WERI-Rb-1 (cell line): Measurements from ENCODE around the gene SV2C.
"Not testable (repeated sequence)": the region's sequence is repeated elsewhere in the genome, so short reads cannot be mapped to it uniquely, and the experiment has no call there.

ENCODE experiments used
- DNase-seq: peaks from one replicate; pipeline ENCODE4 v3.0.0-alpha.2; 2020
- H3K27ac ChIP-seq: fragments of 250-450 bp; sonication (Bioruptor Pico); 2 replicates; pipeline ENCODE4 v1.5.1; 2020; ENCODE audit warnings: mild to moderate bottlenecking, moderate library complexity
- H3K27me3 ChIP-seq: fragments of 250-450 bp; sonication (Bioruptor Pico); 2 replicates; pipeline ENCODE4 v1.5.1; 2021; ENCODE audit warnings: mild to moderate bottlenecking, low read depth, moderate library complexity; ENCODE audit not compliant: insufficient read depth, severe bottlenecking
- H3K36me3 ChIP-seq: fragments of 250-450 bp; sonication (Bioruptor Pico); 2 replicates; pipeline ENCODE4 v1.5.1; 2020; ENCODE audit warnings: mild to moderate bottlenecking, moderate library complexity
- H3K4me3 ChIP-seq: 2 replicates; pipeline ENCODE4 v1.5.1; 2011; ENCODE audit warnings: low read depth, mild to moderate bottlenecking, control low read depth, low read length
- H3K9me3 ChIP-seq: fragments of 250-450 bp; sonication (Bioruptor Pico); 2 replicates; pipeline ENCODE4 v1.5.1; 2021; ENCODE audit warnings: mild to moderate bottlenecking, moderate library complexity; ENCODE audit not compliant: severe bottlenecking
- TF ChIP-seq, protein P1 (sequence below): IDR thresholded peaks from 2 replicates; pipeline ENCODE4 v1.5.1; 2011; ENCODE audit warnings: low read depth, mild to moderate bottlenecking, control low read depth, inconsistent platforms, low read length

SV2C gene

GRCh38 chr5:76294573-76294972 lies 211.4 kb downstream of the SV2C start:
- Histone ChIP-seq H3K9me3 (no peaks in the 10 kb centered on the region), H3K4me3 (no peak overlapping the region), H3K36me3 (no peaks in the 10 kb centered on the region), H3K27ac (no peak overlapping the region), H3K27me3 (no peaks in the 10 kb centered on the region)
- TF ChIP-seq, protein P1, sequence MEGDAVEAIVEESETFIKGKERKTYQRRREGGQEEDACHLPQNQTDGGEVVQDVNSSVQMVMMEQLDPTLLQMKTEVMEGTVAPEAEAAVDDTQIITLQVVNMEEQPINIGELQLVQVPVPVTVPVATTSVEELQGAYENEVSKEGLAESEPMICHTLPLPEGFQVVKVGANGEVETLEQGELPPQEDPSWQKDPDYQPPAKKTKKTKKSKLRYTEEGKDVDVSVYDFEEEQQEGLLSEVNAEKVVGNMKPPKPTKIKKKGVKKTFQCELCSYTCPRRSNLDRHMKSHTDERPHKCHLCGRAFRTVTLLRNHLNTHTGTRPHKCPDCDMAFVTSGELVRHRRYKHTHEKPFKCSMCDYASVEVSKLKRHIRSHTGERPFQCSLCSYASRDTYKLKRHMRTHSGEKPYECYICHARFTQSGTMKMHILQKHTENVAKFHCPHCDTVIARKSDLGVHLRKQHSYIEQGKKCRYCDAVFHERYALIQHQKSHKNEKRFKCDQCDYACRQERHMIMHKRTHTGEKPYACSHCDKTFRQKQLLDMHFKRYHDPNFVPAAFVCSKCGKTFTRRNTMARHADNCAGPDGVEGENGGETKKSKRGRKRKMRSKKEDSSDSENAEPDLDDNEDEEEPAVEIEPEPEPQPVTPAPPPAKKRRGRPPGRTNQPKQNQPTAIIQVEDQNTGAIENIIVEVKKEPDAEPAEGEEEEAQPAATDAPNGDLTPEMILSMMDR: no peak
- no peak for DNase-seq

DNA sequence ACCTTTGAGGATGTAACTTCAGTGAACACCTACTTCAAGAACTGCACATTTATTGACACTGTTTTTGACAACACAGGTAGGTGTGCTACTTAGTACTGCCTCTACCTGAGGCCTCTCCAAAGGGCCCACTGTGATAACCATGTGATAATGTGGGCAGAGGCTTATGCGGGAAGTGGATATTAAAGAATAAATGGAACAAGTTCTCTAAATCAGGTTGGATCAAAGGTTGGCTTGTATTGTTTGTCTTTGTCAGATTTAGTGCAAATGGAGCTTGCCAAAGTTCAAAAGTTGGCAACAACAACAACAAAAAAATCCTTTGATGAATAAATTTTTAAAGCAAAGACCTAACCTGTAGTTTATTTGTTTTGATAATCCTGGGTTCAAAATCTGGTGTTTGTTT lies 215.7 kb downstream of the SV2C start:
- Histone ChIP-seq H3K9me3 (no peaks in the 10 kb centered on the region), H3K36me3 (no peaks in the 10 kb centered on the region), H3K27ac (no peak overlapping the region), H3K4me3 (no peak overlapping the region), H3K27me3 (no peaks in the 10 kb centered on the region)
- TF ChIP-seq, protein P1: no peak
- DNase-seq: no peak

GRCh38 chr5:76299592-76299991 lies 216.4 kb downstream of the SV2C start:
- Histone ChIP-seq H3K36me3 (no peaks in the 10 kb centered on the region), H3K27me3 (no peaks in the 10 kb centered on the region), H3K27ac (no peak overlapping the region), H3K9me3 (no peaks in the 10 kb centered on the region), H3K4me3 (no peak overlapping the region)
- DNase-seq: no peak
- TF ChIP-seq, protein P1: no peak

- DNase-seq, H3K9me3 ChIP-seq, H3K36me3 ChIP-seq, H3K27me3 ChIP-seq, H3K4me3 ChIP-seq, H3K27ac ChIP-seq: not testable (repeated sequence)
These were observed 218.7 kb downstream of the SV2C start for GRCh38 chr5:76301932-76302331.

DNA sequence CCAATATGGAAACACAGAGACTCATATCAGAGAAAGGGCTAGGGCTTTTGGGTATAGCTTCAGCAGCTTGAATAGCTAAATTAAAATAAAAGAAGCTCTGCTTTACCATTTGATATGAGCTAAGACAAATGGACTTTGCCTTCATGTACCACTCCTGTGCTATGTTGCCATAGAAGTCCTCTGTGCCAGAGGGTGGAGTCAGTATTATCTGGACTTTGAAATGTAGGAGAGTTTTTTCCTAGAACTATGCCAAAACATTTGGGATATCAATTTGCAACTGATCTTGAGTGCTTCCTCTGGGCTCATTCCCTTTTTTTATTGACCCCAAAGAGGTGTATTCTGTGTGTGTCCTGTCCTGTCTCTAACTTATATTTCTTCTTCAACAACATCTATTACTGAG lies 219.5 kb downstream of the SV2C start:
- not testable (repeated sequence) for DNase-seq, H3K36me3 ChIP-seq, H3K9me3 ChIP-seq, H3K27me3 ChIP-seq, H3K27ac ChIP-seq, H3K4me3 ChIP-seq

DNA sequence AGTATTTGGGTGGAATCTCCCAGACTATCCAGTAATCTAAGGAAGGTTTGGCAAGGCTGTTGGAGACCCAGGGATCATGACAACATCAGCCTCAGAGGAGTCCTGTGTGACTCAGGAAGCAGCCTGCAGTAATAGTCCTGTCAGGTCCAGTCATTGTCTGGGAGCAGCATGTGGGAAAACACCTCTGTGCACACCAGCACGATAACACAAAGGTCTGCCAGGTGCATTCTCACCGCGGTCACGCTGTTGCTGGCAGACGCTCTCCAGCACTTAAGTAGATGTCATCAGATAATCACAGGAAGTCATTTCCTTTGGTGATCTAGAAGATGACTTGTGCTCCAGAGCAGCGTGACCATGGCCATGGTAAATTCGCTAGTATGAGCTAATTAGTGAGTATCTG lies 220.7 kb downstream of the SV2C start:
- H3K36me3 ChIP-seq: no peaks in the 10 kb centered on the region
- H3K4me3 ChIP-seq: no peak overlapping the region
- H3K27me3 ChIP-seq: no peaks in the 10 kb centered on the region
- TF ChIP-seq, protein P1: no peak
- H3K27ac ChIP-seq: no peak overlapping the region
- DNase-seq: no peak
- H3K9me3 ChIP-seq: no peaks in the 10 kb centered on the region

- H3K27ac ChIP-seq: no peak overlapping the region
- no peak for DNase-seq
These were observed 222.1 kb downstream of the SV2C start for GRCh38 chr5:76305269-76305668.

More at GRCh38 chr5:76305269-76305668, 222.1 kb downstream of the SV2C start:
- no peaks in the 10 kb centered on the region for H3K36me3 ChIP-seq
- no peak overlapping the region for H3K4me3 ChIP-seq
- TF ChIP-seq, protein P1: no peak
- H3K9me3 ChIP-seq: no peaks in the 10 kb centered on the region
- H3K27me3 ChIP-seq: no peaks in the 10 kb centered on the region
